ENCODE data around the gene ZFP92. TPM values are rescaled to one million over a fixed set of nuclear protein-coding genes. Genes with fewer than 3 reads are reported as not detected.

Gene ZFP92
- total and polyA plus RNA-seq, 2 of the 8 experiments (the other 6 are each of a cell fraction or from before 2014, with no cell fraction given): 0.14 to 0.41 TPM

DNA sequence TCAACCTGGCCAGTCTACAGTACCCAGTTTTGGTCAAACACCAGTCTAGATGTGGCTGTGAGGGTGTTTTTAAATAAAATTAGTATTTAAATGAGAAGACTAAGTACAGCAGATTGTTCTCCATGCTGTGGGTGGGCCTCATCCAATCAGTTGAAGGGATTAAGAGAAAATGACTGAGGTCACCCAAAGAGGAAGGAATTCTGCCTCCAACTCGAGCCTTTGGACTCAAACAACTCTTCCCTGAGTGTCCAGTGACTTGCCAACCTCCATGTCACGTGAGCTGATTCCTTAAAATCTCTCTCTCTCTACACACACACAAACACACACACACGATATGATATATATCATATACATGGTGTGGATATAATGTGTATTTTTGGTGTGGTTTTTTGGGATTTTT is 24.6 kb downstream of the ZFP92 start:
- no peaks in the 10 kb centered on the region for H3K4me1 ChIP-seq (replicated peaks in 1 of 4; ENCODE audit: control insufficient read depth in 3 of 4, insufficient read depth in 4 of 4, low read length in 3 of 4)
- POLR2A ChIA-PET (ENCODE audit: partially characterized antibody): no interaction called here
- H3K9ac ChIP-seq (replicated peaks in 1 of 4; ENCODE audit: extremely low read depth in 1 of 4, low read depth in 3 of 4, low read length in 3 of 4): no peak overlapping the region
- no peak overlapping the region for H3K14ac ChIP-seq (ENCODE audit: insufficient read length)
- FAIRE-seq: no peak
- no peak overlapping the region for H2BK12ac ChIP-seq (ENCODE audit: low read depth, low read length)
- H3K56ac ChIP-seq (replicated peaks; ENCODE audit: insufficient read length, low read depth, low read length): no peak overlapping the region
- H3K23me2 ChIP-seq (ENCODE audit: low read depth, low read length): no peaks in the 10 kb centered on the region
- H2BK20ac ChIP-seq (ENCODE audit: low read length): no peak overlapping the region
- H3K4ac ChIP-seq (replicated peaks; ENCODE audit: insufficient read length, low read depth, low read length): no peak overlapping the region
- H4K91ac ChIP-seq (replicated peaks; ENCODE audit: insufficient read length, low read length): no peak overlapping the region
- no peak overlapping the region for H3K4me3 ChIP-seq (ENCODE audit: extremely low read depth in 1 of 4, insufficient read depth in 2 of 4, low read depth in 3 of 4, low read length in 4 of 4)
- no peak overlapping the region for H3K18ac ChIP-seq (ENCODE audit: extremely low read depth, low read length)
- no peak overlapping the region for H2BK5ac ChIP-seq (ENCODE audit: low read depth, low read length)
- H3K79me2 ChIP-seq (ENCODE audit: control insufficient read depth in 1 of 2, insufficient read depth in 2 of 2, low read length in 2 of 2): no peaks in the 10 kb centered on the region
- H3K27ac ChIP-seq (ENCODE audit: low read depth, low read length): no peak overlapping the region
- H4K8ac ChIP-seq (ENCODE audit: extremely low read depth, insufficient read depth, low read length): no peak overlapping the region
- no peaks in the 10 kb centered on the region for H3K79me1 ChIP-seq (ENCODE audit: low read depth, low read length)
- WGBS, 2 experiments (ENCODE audit: extremely low coverage in 1 of 2, insufficient coverage in 1 of 2, insufficient read length in 1 of 2, insufficient replicate concordance in 2 of 2, low coverage in 1 of 2, low lambda C conversion rate in 2 of 2, missing lambda C conversion rate in 1 of 2): 67% methylated on average over 3 of the region's 3 CpGs; no CpG with 5 or more reads in 1 of the 2 experiments
- no peaks in the 10 kb centered on the region for H3K9me3 ChIP-seq (ENCODE audit: insufficient read depth in 2 of 2, low read depth in 1 of 2, low read length in 1 of 2)
- no peak overlapping the region for H4K5ac ChIP-seq (ENCODE audit: insufficient read length, low read depth, low read length)
- no peak overlapping the region for H2BK15ac ChIP-seq (ENCODE audit: low read length)
- no peak overlapping the region for H2AK5ac ChIP-seq (ENCODE audit: low read depth, low read length)
- no peak overlapping the region for H3K4me2 ChIP-seq (ENCODE audit: insufficient read depth in 1 of 2, low read depth in 2 of 2, low read length in 2 of 2)
- H3K27me3 ChIP-seq (replicated peaks in 1 of 4; ENCODE audit: control insufficient read depth in 3 of 4, extremely low read depth in 1 of 4, insufficient read depth in 3 of 4, low read length in 3 of 4): no peaks in the 10 kb centered on the region
- no peak overlapping the region for H2BK120ac ChIP-seq (replicated peaks; ENCODE audit: low read depth, low read length)
- CTCF ChIA-PET (ENCODE audit: partially characterized antibody): no interaction called here
- no peaks in the 10 kb centered on the region for H4K20me1 ChIP-seq (replicated peaks in 1 of 2; ENCODE audit: control insufficient read depth in 1 of 2, insufficient read depth in 2 of 2, low read length in 2 of 2)
- no peak overlapping the region for H3K23ac ChIP-seq (ENCODE audit: insufficient read length)
- no peak overlapping the region for H2AFZ ChIP-seq (ENCODE audit: low read length)
- DNase-seq (ENCODE audit: low read depth in 1 of 2, low spot score in 2 of 2): no peak
- no peaks in the 10 kb centered on the region for H3K36me3 ChIP-seq (ENCODE audit: control insufficient read depth in 2 of 4, insufficient read depth in 4 of 4, low read length in 3 of 4)
- TF ChIP-seq EGR1 (IDR thresholded peaks at IDR 0.05; ENCODE audit: borderline replicate concordance, low read depth, low read length): no peak
- TF ChIP-seq RBBP5 (IDR thresholded peaks at IDR 0.05; ENCODE audit: borderline replicate concordance, low read depth, low read length): no peak
- TF ChIP-seq CHD1 (IDR thresholded peaks at IDR 0.05; ENCODE audit: low read depth, low read length): no peak
- TF ChIP-seq CHD2 (IDR thresholded peaks at IDR 0.05; ENCODE audit: low read length): no peak
- TF ChIP-seq ATF3 (IDR thresholded peaks at IDR 0.05; ENCODE audit: insufficient read depth, low read depth, low read length): no peak
- no peak for TF ChIP-seq HDAC2 (IDR thresholded peaks at IDR 0.05; ENCODE audit: borderline replicate concordance in 1 of 2, low read depth in 2 of 2, low read length in 2 of 2)
- no peak for TF ChIP-seq TBP (IDR thresholded peaks at IDR 0.05; ENCODE audit: low read depth, low read length)
- TF ChIP-seq GABPA (IDR thresholded peaks at IDR 0.05; ENCODE audit: borderline replicate concordance, insufficient read depth, low read length): no peak
- no peak for TF ChIP-seq RNF2 (IDR thresholded peaks at IDR 0.05; ENCODE audit: borderline replicate concordance, low read depth, low read length, missing control alignments, poor library complexity, severe bottlenecking)
- TF ChIP-seq TAF7 (optimal IDR thresholded peaks at IDR 0.05; ENCODE audit: borderline replicate concordance, low read depth, low read length): no peak
- TF ChIP-seq NANOG (IDR thresholded peaks at IDR 0.05; ENCODE audit: insufficient read depth, low read depth, low read length, poor library complexity, severe bottlenecking): no peak
- no peak for TF ChIP-seq RFX5 (IDR thresholded peaks at IDR 0.05; ENCODE audit: borderline replicate concordance, low read depth, low read length)
- no peak for TF ChIP-seq POLR2AphosphoS5 (IDR thresholded peaks at IDR 0.05; ENCODE audit: low read depth, low read length)
- TF ChIP-seq GTF2F1 (IDR thresholded peaks at IDR 0.05; ENCODE audit: borderline replicate concordance, low read depth, low read length): no peak

Data from H1 (cell line).